SK-N-SH treated with all-trans-retinoic acid at 6 μM for 48 hours (cell line): Measurements from ENCODE around the gene TWNK.

Experiments
- ATAC-seq: fragments of 200-7000 bp; cut with Tn5 transposase; 3 replicates; pipeline ENCODE4 v1.9.1; 2020; ENCODE audit warnings: mild to moderate bottlenecking, moderate library complexity
- BACH2 ChIP-seq: fragments of 250-450 bp; sonication (Bioruptor Pico); IDR thresholded peaks from 2 replicates; pipeline ENCODE4 v1.9.0; 2021; ENCODE audit warnings: mild to moderate bottlenecking, borderline replicate concordance
- CSDC2 ChIP-seq: fragments of 250-450 bp; sonication (Bioruptor Pico); IDR thresholded peaks from 2 replicates; pipeline ENCODE4 v1.5.0; 2020; ENCODE audit warnings: mild to moderate bottlenecking, moderate library complexity
- CSRNP3 ChIP-seq: fragments of 250-450 bp; sonication (Bioruptor Pico); IDR thresholded peaks from 2 replicates; pipeline ENCODE4 v1.5.1; 2021; ENCODE audit warnings: mild to moderate bottlenecking, moderate library complexity
- ESRRG ChIP-seq: fragments of 250-450 bp; sonication (Bioruptor Pico); IDR thresholded peaks from 2 replicates; pipeline ENCODE4 v1.6.1; 2021; ENCODE audit warnings: mild to moderate bottlenecking
- GLIS3 ChIP-seq: fragments of 250-450 bp; sonication (Bioruptor Pico); IDR thresholded peaks from 2 replicates; pipeline ENCODE4 v1.5.0; 2020; ENCODE audit warnings: mild to moderate bottlenecking, moderate library complexity
- ISL1 ChIP-seq: fragments of 250-450 bp; sonication (Bioruptor Pico); IDR thresholded peaks from 2 replicates; pipeline ENCODE4 v2.1.2; 2022; ENCODE audit warnings: mild to moderate bottlenecking, moderate library complexity
- OSR1 ChIP-seq: fragments of 250-450 bp; sonication (Bioruptor Pico); IDR thresholded peaks from 2 replicates; pipeline ENCODE4 v1.8.0; 2022; ENCODE audit warnings: moderate library complexity, mild to moderate bottlenecking, inconsistent platforms
- PATZ1 ChIP-seq: fragments of 250-450 bp; sonication (Bioruptor Pico); IDR thresholded peaks from 2 replicates; pipeline ENCODE4 v1.8.0; 2020; ENCODE audit warnings: mild to moderate bottlenecking, moderate library complexity, borderline replicate concordance
- POU6F1 ChIP-seq: fragments of 250-450 bp; sonication (Bioruptor Pico); IDR thresholded peaks from 2 replicates; pipeline ENCODE4 v1.8.0; 2021; ENCODE audit warnings: low read depth, mild to moderate bottlenecking, moderate library complexity, borderline replicate concordance
- PPARA ChIP-seq: fragments of 250-450 bp; sonication (Bioruptor Pico); IDR thresholded peaks from 2 replicates; pipeline ENCODE4 v1.5.0; 2020; ENCODE audit warnings: mild to moderate bottlenecking, borderline replicate concordance
- SNAI2 ChIP-seq: fragments of 250-450 bp; sonication (Bioruptor Pico); IDR thresholded peaks from 2 replicates; pipeline ENCODE4 v1.5.0; 2020; ENCODE audit warnings: mild to moderate bottlenecking, moderate library complexity
- TCF4 ChIP-seq: fragments of 250-450 bp; sonication (Bioruptor Pico); IDR thresholded peaks from 2 replicates; pipeline ENCODE4 v1.8.0; 2021; ENCODE audit warnings: mild to moderate bottlenecking, moderate library complexity, borderline replicate concordance
- TSHZ2 ChIP-seq: fragments of 250-450 bp; sonication (Bioruptor Pico); IDR thresholded peaks from 2 replicates; pipeline ENCODE4 v1.5.0; 2020; ENCODE audit warnings: mild to moderate bottlenecking, moderate library complexity
- ZC3H10 ChIP-seq: fragments of 250-450 bp; sonication (Bioruptor Pico); IDR thresholded peaks from 2 replicates; pipeline ENCODE4 v1.5.1; 2021; ENCODE audit warnings: mild to moderate bottlenecking, moderate library complexity
- ZFP3 ChIP-seq: fragments of 250-450 bp; sonication (Bioruptor Pico); IDR thresholded peaks from 2 replicates; pipeline ENCODE4 v1.5.0; 2020; ENCODE audit warnings: mild to moderate bottlenecking, moderate library complexity
- ZFP30 ChIP-seq: fragments of 450-650 bp; formaldehyde crosslinking; IDR thresholded peaks from 2 replicates; pipeline ENCODE4 v1.5.0; 2022; ENCODE audit warnings: mild to moderate bottlenecking, moderate library complexity
- ZNF565 ChIP-seq: fragments of 450-650 bp; formaldehyde crosslinking; conservative IDR thresholded peaks from 2 replicates; pipeline ENCODE4 v1.5.0; 2020; ENCODE audit warnings: low read depth, mild to moderate bottlenecking, moderate library complexity
- ZNF70 ChIP-seq: fragments of 450-650 bp; formaldehyde crosslinking; IDR thresholded peaks from 2 replicates; pipeline ENCODE4 v1.5.0; 2020; ENCODE audit warnings: mild to moderate bottlenecking, moderate library complexity
- ZNF8 ChIP-seq: fragments of 450-650 bp; formaldehyde crosslinking; IDR thresholded peaks from 2 replicates; pipeline ENCODE4 v1.5.0; 2020; ENCODE audit warnings: mild to moderate bottlenecking, moderate library complexity

The TWNK gene

GRCh38 chr10:101031128-101031795, 43.9 kb downstream of the TWNK start, which contains the start of the genes PDZD7 and SFXN3:
Gene PDZD7, minus strand, starts transcription at chr10:101031129. Its CDS starts 910 bp downstream, at chr10:101030219.
Gene SFXN3, plus strand, starts transcription at chr10:101031234. Its CDS starts 3,461 bp downstream, at chr10:101034695.
- no peak for TF ChIP-seq ZNF565 (CRISPR knock-in tag)
- no peak for TF ChIP-seq BACH2 (CRISPR knock-in tag)
- no peak for TF ChIP-seq ZNF8
- TF ChIP-seq ISL1 = no peak
- TF ChIP-seq ESRRG = no peak
- TF ChIP-seq GLIS3 (CRISPR knock-in tag) = no peak
- TF ChIP-seq CSDC2 (CRISPR knock-in tag) = no peak
- no peak for TF ChIP-seq PATZ1 (CRISPR knock-in tag)
- TF ChIP-seq TCF4 (CRISPR knock-in tag) = no peak
- TF ChIP-seq ZC3H10 (CRISPR knock-in tag) = no peak
- no peak for TF ChIP-seq ZFP30
- TF ChIP-seq ZNF70 (CRISPR knock-in tag) = no peak
- TF ChIP-seq PPARA (CRISPR knock-in tag) = no peak
- no peak for TF ChIP-seq TSHZ2 (CRISPR knock-in tag)
- no peak for TF ChIP-seq OSR1 (CRISPR knock-in tag)
- no peak for TF ChIP-seq POU6F1 (CRISPR knock-in tag)
- TF ChIP-seq CSRNP3 (CRISPR knock-in tag) = no peak
- no peak for TF ChIP-seq ZFP3
- ATAC-seq = peak; percentile 85

- ATAC-seq = peak; percentile 64
- TF ChIP-seq PATZ1 (CRISPR knock-in tag) = no peak
- TF ChIP-seq GLIS3 (CRISPR knock-in tag) = no peak
- no peak for TF ChIP-seq SNAI2 (CRISPR knock-in tag)
- TF ChIP-seq CSDC2 (CRISPR knock-in tag) = no peak
- no peak for TF ChIP-seq ZNF70 (CRISPR knock-in tag)
- TF ChIP-seq ESRRG = no peak
These were observed 44.7 kb downstream of the TWNK start for GRCh38 chr10:101031796-101032636.
